ENCODE measurements around the gene APBB1IP. TPM values are rescaled to one million over a fixed set of nuclear protein-coding genes. Genes with fewer than 3 reads are reported as not detected.

The APBB1IP gene
- total RNA-seq, 1 experiment from 2014 or later = not detected

DNA sequence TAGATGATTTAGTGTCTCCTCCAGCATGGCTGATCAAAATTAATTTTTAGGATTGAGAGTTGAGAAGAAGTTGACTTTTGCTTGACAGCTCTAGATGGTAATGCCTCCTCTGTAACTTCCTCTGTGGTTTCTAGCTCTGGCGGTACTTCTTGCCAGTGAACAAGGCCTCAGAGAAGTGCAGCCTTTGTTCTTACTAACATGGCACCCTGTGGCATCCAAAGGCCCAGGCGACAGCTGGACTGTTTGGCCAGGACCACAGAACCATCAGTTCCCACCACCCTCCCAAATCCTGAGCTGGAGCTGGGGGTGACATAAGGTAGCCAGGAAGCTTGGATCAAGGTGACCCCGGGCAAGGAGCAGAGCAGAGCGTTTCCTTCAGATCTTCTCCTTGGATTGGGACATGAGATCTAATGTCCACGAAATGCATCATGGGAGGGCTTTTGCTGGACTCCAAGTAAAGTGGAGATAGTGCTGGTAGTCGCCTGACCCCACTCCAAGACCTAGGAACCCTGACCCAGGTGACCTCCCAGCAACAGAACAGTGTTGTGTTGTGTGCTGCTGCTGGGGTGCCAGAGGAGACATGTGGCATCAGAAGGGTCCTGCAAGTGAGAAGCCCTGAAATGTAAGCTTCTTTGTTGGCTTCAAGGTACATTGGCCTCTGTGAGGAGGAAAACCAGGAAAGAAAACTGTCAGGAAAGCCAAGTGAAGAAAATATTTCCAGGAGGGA lies 41.8 kb downstream of the APBB1IP start:
- no peaks in the 10 kb centered on the region for H3F3A ChIP-seq (ENCODE audit: low read length, unreplicated experiment)
- no peak overlapping the region for H3K27ac ChIP-seq (ENCODE audit: low read length)
- H4K20me1 ChIP-seq (ENCODE audit: low read length) = no peaks in the 10 kb centered on the region
- no peak for DNase-seq
- peaks cover 3% of the 10 kb centered on the region; the same call in 1 of the 2 replicates for H3K27me3 ChIP-seq (ENCODE audit: low read length)
- no peak for ATAC-seq
- no peak overlapping the region for H2AFZ ChIP-seq (ENCODE audit: low read length)
- no peaks in the 10 kb centered on the region for H3K9me2 ChIP-seq (replicated peaks; ENCODE audit: low read length)
- POLR2A ChIA-PET (ENCODE audit: unreplicated experiment) = no interaction called here
- no peaks in the 10 kb centered on the region for H3K36me3 ChIP-seq (ENCODE audit: low read depth, low read length)
- TF ChIP-seq CTCF (conservative IDR thresholded peaks at IDR 0.05; ENCODE audit: low read depth, low read length) (no peak), EZH2 (IDR thresholded peaks at IDR 0.05; ENCODE audit: low read length, unreplicated experiment) (no peak), EZH2phosphoT487 (IDR thresholded peaks at IDR 0.05; ENCODE audit: borderline replicate concordance, low read length) (no peak)
- H3K9ac ChIP-seq (ENCODE audit: low read length) = no peak overlapping the region
- intact Hi-C loops (cut with micrococcal nuclease) = no loop called here
- H3K4me1 ChIP-seq (ENCODE audit: insufficient read depth, low read length) = peaks cover 9% of the 10 kb centered on the region
- H3K4me3 ChIP-seq (ENCODE audit: low read length) = no peak overlapping the region
- no peak overlapping the region for H3K4me2 ChIP-seq (ENCODE audit: low read length)
- CTCF ChIA-PET = no interaction called here
- no peaks in the 10 kb centered on the region for H3K79me2 ChIP-seq (ENCODE audit: low read length)
- no peaks in the 10 kb centered on the region for H3K9me3 ChIP-seq (ENCODE audit: low read length)
- BruUV-seq (replicated peaks) = no TSS peak

DNA sequence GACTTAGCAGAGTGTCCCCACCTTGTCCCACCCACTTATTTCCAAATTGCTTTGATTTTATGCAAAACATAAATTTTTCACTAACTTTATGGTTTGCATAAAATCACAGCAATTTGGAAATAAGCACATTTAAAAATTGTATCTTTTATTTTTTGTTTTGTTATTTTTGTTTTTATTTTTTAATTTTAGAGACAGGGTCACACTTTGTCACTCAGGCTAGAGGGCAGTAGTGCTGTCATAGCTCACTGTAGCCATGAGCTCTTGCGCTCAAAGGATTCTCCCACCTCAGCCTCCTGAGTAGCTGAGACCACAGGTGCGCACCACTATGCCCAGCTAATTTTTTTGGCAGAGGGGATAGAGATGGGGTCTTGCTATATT lies 43.2 kb downstream of the APBB1IP start:
- Histone ChIP-seq H3K9ac (ENCODE audit: low read length) (no peak overlapping the region), H3K9me3 (ENCODE audit: low read length) (no peaks in the 10 kb centered on the region), H3K4me1 (ENCODE audit: insufficient read depth, low read length) (peaks cover 21% of the 10 kb centered on the region), H2AFZ (ENCODE audit: low read length) (no peak overlapping the region), H3K4me2 (ENCODE audit: low read length) (no peak overlapping the region), H3K36me3 (ENCODE audit: low read depth, low read length) (no peaks in the 10 kb centered on the region), H3K27me3 (ENCODE audit: low read length) (peaks cover 3% of the 10 kb centered on the region; the same call in 1 of the 2 replicates), H4K20me1 (ENCODE audit: low read length) (no peaks in the 10 kb centered on the region), H3F3A (ENCODE audit: low read length, unreplicated experiment) (no peaks in the 10 kb centered on the region), H3K27ac (ENCODE audit: low read length) (no peak overlapping the region), H3K9me2 (replicated peaks; ENCODE audit: low read length) (no peaks in the 10 kb centered on the region), H3K79me2 (ENCODE audit: low read length) (no peaks in the 10 kb centered on the region), H3K4me3 (ENCODE audit: low read length) (no peak overlapping the region)
- intact Hi-C loops (cut with micrococcal nuclease) = no loop called here
- no peak for TF ChIP-seq EZH2 (IDR thresholded peaks at IDR 0.05; ENCODE audit: low read length, unreplicated experiment)
- TF ChIP-seq EZH2phosphoT487 (IDR thresholded peaks at IDR 0.05; ENCODE audit: borderline replicate concordance, low read length) = no peak
- no peak for TF ChIP-seq CTCF (conservative IDR thresholded peaks at IDR 0.05; ENCODE audit: low read depth, low read length)
- POLR2A ChIA-PET (ENCODE audit: unreplicated experiment) = no interaction called here
- CTCF ChIA-PET = no interaction called here
- DNase-seq (no peak), ATAC-seq (no peak)
- no TSS peak for BruUV-seq (replicated peaks)

DNA sequence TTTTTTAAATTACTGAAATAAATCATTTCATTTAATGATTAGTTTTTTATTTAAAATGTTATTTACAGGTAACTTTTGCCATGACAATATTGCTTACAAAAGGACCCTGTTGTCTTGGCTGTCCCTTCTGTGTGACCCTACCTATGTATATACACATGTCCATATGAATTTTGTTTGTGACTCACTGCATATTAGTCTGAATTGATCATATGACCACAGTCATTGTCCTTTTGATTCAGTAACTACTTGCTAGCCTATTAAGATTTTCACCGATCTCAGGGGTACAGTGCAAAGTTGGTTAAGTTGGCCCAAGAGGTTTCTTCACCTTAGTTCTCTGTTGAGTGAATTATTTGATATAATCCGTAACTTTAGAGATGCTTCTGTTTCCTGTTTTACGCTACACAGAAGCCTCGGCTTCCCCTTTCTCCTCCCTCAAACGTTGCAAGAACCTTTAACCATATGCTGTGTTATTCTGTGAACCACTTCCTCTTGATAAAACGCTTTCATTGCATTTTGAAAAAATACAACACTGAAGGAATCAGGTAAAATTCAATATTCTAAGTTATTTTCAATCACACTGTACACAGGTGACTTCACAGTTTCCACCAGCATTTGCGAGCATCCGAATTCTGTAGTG lies 43.9 kb downstream of the APBB1IP start:
- no peaks in the 10 kb centered on the region for H3K9me2 ChIP-seq (replicated peaks; ENCODE audit: low read length)
- H3K27ac ChIP-seq (ENCODE audit: low read length) = no peak overlapping the region
- no peak for DNase-seq
- no peaks in the 10 kb centered on the region for H3K36me3 ChIP-seq (ENCODE audit: low read depth, low read length)
- no peaks in the 10 kb centered on the region for H4K20me1 ChIP-seq (ENCODE audit: low read length)
- no peak overlapping the region for H3K4me2 ChIP-seq (ENCODE audit: low read length)
- POLR2A ChIA-PET (ENCODE audit: unreplicated experiment) = no interaction called here
- no peaks in the 10 kb centered on the region for H3K79me2 ChIP-seq (ENCODE audit: low read length)
- H3K4me3 ChIP-seq (ENCODE audit: low read length) = no peak overlapping the region
- TF ChIP-seq EZH2 (IDR thresholded peaks at IDR 0.05; ENCODE audit: low read length, unreplicated experiment) = no peak
- no peak for TF ChIP-seq EZH2phosphoT487 (IDR thresholded peaks at IDR 0.05; ENCODE audit: borderline replicate concordance, low read length)
- TF ChIP-seq CTCF (conservative IDR thresholded peaks at IDR 0.05; ENCODE audit: low read depth, low read length) = no peak
- H3K4me1 ChIP-seq (ENCODE audit: insufficient read depth, low read length) = peaks cover 29% of the 10 kb centered on the region
- H3K9me3 ChIP-seq (ENCODE audit: low read length) = no peaks in the 10 kb centered on the region
- no peaks in the 10 kb centered on the region for H3F3A ChIP-seq (ENCODE audit: low read length, unreplicated experiment)
- BruUV-seq (replicated peaks) = no TSS peak
- no peak overlapping the region for H2AFZ ChIP-seq (ENCODE audit: low read length)
- intact Hi-C loops (cut with micrococcal nuclease) = no loop called here
- ATAC-seq = no peak
- H3K9ac ChIP-seq (ENCODE audit: low read length) = no peak overlapping the region
- CTCF ChIA-PET = no interaction called here
- H3K27me3 ChIP-seq (ENCODE audit: low read length) = peaks cover 3% of the 10 kb centered on the region; the same call in 1 of the 2 replicates

All from PC-3 (cell line).